Myocyte (in vitro differentiated cells): Measurements from ENCODE around the gene ATP6V0A1. TPM values are rescaled to one million over a fixed set of nuclear protein-coding genes. Genes with fewer than 3 reads are reported as not detected.
A peak's percentile ranks its signal among the peaks of the same experiment; 100 is the strongest.

ENCODE experiments used
- DNase-seq: peaks from one replicate; pipeline ENCODE4 v3.0.0-alpha.2; 2012; ENCODE audit warnings: low read depth
- total RNA-seq: library from RNA; depleted of rRNA; stranded (reverse); fragments of >200 nt; gene quantifications from 2 replicates; pipeline ENCODE4 v1.2.3, GENCODE V29; 2014

The ATP6V0A1 gene
- total RNA-seq, 1 donor from 2014 or later, result 102 TPM

- DNase-seq, result peak; percentile 96
Measured at GRCh38 chr17:42518755-42519545, 60.3 kb downstream of the ATP6V0A1 start.

GRCh38 chr17:42519546-42520491 is 61.1 kb downstream of the ATP6V0A1 start:
- peak; percentile 97 for DNase-seq

GRCh38 chr17:42520540-42520951 is 61.9 kb downstream of the ATP6V0A1 start:
- DNase-seq, result no peak

- peak; percentile 89 for DNase-seq
Measured at GRCh38 chr17:42521036-42521435, 62.4 kb downstream of the ATP6V0A1 start.

- no peak for DNase-seq
Measured at GRCh38 chr17:42521666-42522262, 63.1 kb downstream of the ATP6V0A1 start.

GRCh38 chr17:42522263-42522790 is 63.6 kb downstream of the ATP6V0A1 start:
- no peak for DNase-seq

GRCh38 chr17:42522798-42523278 is 64.2 kb downstream of the ATP6V0A1 start:
- no peak for DNase-seq

GRCh38 chr17:42525221-42525620 is 66.5 kb downstream of the ATP6V0A1 start:
- no peak for DNase-seq

- DNase-seq, result peak; percentile 44
Measured at GRCh38 chr17:42526031-42526444, 67.4 kb downstream of the ATP6V0A1 start.

- no peak for DNase-seq
Measured at GRCh38 chr17:42527932-42528331, 69.3 kb downstream of the ATP6V0A1 start.

GRCh38 chr17:42529061-42529460 is 70.4 kb downstream of the ATP6V0A1 start:
- no peak for DNase-seq

- no peak for DNase-seq
Measured at GRCh38 chr17:42530952-42531454, 72.3 kb downstream of the ATP6V0A1 start.

GRCh38 chr17:42531455-42532354 is 73.0 kb downstream of the ATP6V0A1 start:
- peak; percentile 61 for DNase-seq

- no peak for DNase-seq
Measured at GRCh38 chr17:42535155-42536047, 76.7 kb downstream of the ATP6V0A1 start.

- DNase-seq, result peak; percentile 96
Measured at GRCh38 chr17:42536048-42536371, 77.3 kb downstream of the ATP6V0A1 start, which contains the start of gene NAGLU. Gene NAGLU (plus strand): TSS chr17:42536241. CDS start chr17:42536273, 32 bp downstream.

- peak; percentile 93 for DNase-seq
Measured at GRCh38 chr17:42536372-42537155, 77.9 kb downstream of the ATP6V0A1 start.

- no peak for DNase-seq
Measured at GRCh38 chr17:42537156-42537805, 78.6 kb downstream of the ATP6V0A1 start.
